Breast epithelium (tissue), 3 donors: Measurements from ENCODE around the gene SCNM1.

Experiments
- CTCF ChIP-seq, 3 donors: fragments of 450-650 bp; IDR thresholded peaks; one replicate each; pipeline ENCODE4 v1.5.1; 2016 to 2017; ENCODE audit warnings: antibody characterized with exemption in 3 of 3, mild to moderate bottlenecking in 3 of 3, moderate library complexity in 3 of 3
- POLR2A ChIP-seq: fragments of 450-650 bp; IDR thresholded peaks from one replicate; pipeline ENCODE4 v1.6.1; 2016; ENCODE audit warnings: antibody characterized with exemption, mild to moderate bottlenecking, moderate library complexity

GRCh38 chr1:151145304-151146071, 20.5 kb upstream of the SCNM1 start:
- TF ChIP-seq CTCF (IDR thresholded peaks at IDR 0.05) (no peak), POLR2A (no peak)
